ENCODE measurements around the gene SP100.
"Not testable (repeated sequence)": the region's sequence is repeated elsewhere in the genome, so short reads cannot be mapped to it uniquely, and the experiment has no call there.

SP100 gene

GRCh38 chr2:230457073-230457768, 41.2 kb downstream of the SP100 start:
- H4K20me1 ChIP-seq = no peaks in the 10 kb centered on the region; a peak in 1 of 22 replicates
- peak overlapping the region in 10 of 11 experiments; percentile 1 to 81 (median 71); a peak in 17 of 22 replicates for H3K9ac ChIP-seq
- H3K9me3 ChIP-seq (replicated peaks in 1 of 11) = peaks cover 24 to 63% (median 42%) of the 10 kb centered on the region in 11 experiments
- peak; percentile 20 to 93 (median 86); a peak in 16 of 22 replicates for TF ChIP-seq Cebpa-rat (IDR thresholded peaks at IDR 0.05)
- peak overlapping the region; percentile 31 to 96 (median 84); a peak in 21 of 22 replicates for H3K4me2 ChIP-seq
- H3K27me3 ChIP-seq = no peaks in the 10 kb centered on the region
- H3K4me3 ChIP-seq = peak overlapping the region in 7 of 10 experiments; percentile 4 to 52 (median 45); a peak in 8 of 20 replicates
- peaks cover 8 to 48% (median 42%) of the 10 kb centered on the region in 10 experiments for H3K4me1 ChIP-seq
- H3K36me3 ChIP-seq = peaks cover 72 to 94% (median 84%) of the 10 kb centered on the region in 11 experiments
- peak overlapping the region; percentile 50 to 98 (median 90); a peak in 21 of 22 replicates for H3K27ac ChIP-seq

GRCh38 chr2:230457793-230458192, 41.8 kb downstream of the SP100 start:
- H3K4me2 ChIP-seq = peak overlapping the region; percentile 31 to 96 (median 84); a peak in 21 of 22 replicates
- peaks cover 70 to 93% (median 84%) of the 10 kb centered on the region in 11 experiments for H3K36me3 ChIP-seq
- no peaks in the 10 kb centered on the region; a peak in 1 of 22 replicates for H4K20me1 ChIP-seq
- peak overlapping the region in 7 of 10 experiments; percentile 4 to 52 (median 45); a peak in 8 of 20 replicates for H3K4me3 ChIP-seq
- no peaks in the 10 kb centered on the region for H3K27me3 ChIP-seq
- H3K4me1 ChIP-seq = peaks cover 8 to 48% (median 42%) of the 10 kb centered on the region in 10 experiments
- H3K9me3 ChIP-seq (replicated peaks in 1 of 11) = peaks cover 22 to 57% (median 37%) of the 10 kb centered on the region in 11 experiments
- peak overlapping the region; percentile 35 to 98 (median 90); a peak in 20 of 22 replicates for H3K27ac ChIP-seq
- no peak for TF ChIP-seq Cebpa-rat (IDR thresholded peaks at IDR 0.05)
- H3K9ac ChIP-seq = peak overlapping the region in 8 of 11 experiments; percentile 54 to 81 (median 73); a peak in 17 of 22 replicates

GRCh38 chr2:230459216-230459615, 43.2 kb downstream of the SP100 start:
- Histone ChIP-seq H3K9me3 (replicated peaks in 1 of 11) (peaks cover 17 to 43% (median 24%) of the 10 kb centered on the region in 11 experiments), H3K4me3 (no peak overlapping the region), H3K4me2 (peak overlapping the region in 8 of 11 experiments; percentile 29 to 96 (median 88); a peak in 14 of 22 replicates), H3K36me3 (peaks cover 65 to 93% (median 85%) of the 10 kb centered on the region in 11 experiments), H4K20me1 (no peaks in the 10 kb centered on the region; a peak in 1 of 22 replicates), H3K9ac (peak overlapping the region in 2 of 11 experiments; percentile 38 to 80; a peak in 3 of 22 replicates), H3K27ac (peak overlapping the region in 8 of 11 experiments; percentile 74 to 98 (median 91); a peak in 16 of 22 replicates), H3K4me1 (peaks cover 8 to 48% (median 40%) of the 10 kb centered on the region in 10 experiments), H3K27me3 (no peaks in the 10 kb centered on the region)
- TF ChIP-seq Cebpa-rat (IDR thresholded peaks at IDR 0.05) = no peak

DNA sequence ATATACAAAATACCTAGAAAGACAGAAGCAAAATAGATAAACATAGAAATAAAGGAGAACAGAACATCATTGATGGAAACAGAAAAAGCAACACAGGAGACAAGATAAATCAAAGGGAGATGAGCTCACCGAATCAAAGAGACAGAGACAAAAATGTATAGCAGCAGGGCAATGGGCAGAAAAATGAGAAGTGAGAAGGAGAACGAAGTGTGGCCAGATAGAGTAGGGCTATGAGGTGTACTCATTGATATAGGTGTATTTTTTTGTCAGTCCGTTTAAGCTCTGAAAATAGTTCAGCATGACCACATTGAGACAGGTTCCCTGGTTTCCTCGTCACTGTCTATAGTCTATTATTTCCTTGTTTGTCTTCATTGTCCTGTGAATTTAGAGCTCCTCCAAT, 55.1 kb downstream of the SP100 start:
- no peak overlapping the region for H3K27ac ChIP-seq
- H3K4me2 ChIP-seq = no peak overlapping the region
- peaks cover 79 to 98% (median 90%) of the 10 kb centered on the region in 11 experiments for H3K36me3 ChIP-seq
- no peak overlapping the region for H3K9ac ChIP-seq
- peaks cover 17 to 25% (median 19%) of the 10 kb centered on the region in 11 experiments for H3K9me3 ChIP-seq (replicated peaks in 1 of 11)
- no peak overlapping the region for H3K4me3 ChIP-seq
- H3K4me1 ChIP-seq = peaks cover 0 to 29% (median 10%) of the 10 kb centered on the region in 10 experiments; a peak in 13 of 20 replicates
- no peak for TF ChIP-seq Cebpa-rat (IDR thresholded peaks at IDR 0.05)
- no peaks in the 10 kb centered on the region for H4K20me1 ChIP-seq
- H3K27me3 ChIP-seq = no peaks in the 10 kb centered on the region

GRCh38 chr2:230472621-230473018, 56.6 kb downstream of the SP100 start:
- Histone ChIP-seq H3K36me3 (peaks cover 69 to 98% (median 87%) of the 10 kb centered on the region in 11 experiments), H3K4me2 (peak overlapping the region in 4 of 11 experiments; percentile 27 to 64 (median 58); a peak in 7 of 22 replicates), H4K20me1 (no peaks in the 10 kb centered on the region)

DNA sequence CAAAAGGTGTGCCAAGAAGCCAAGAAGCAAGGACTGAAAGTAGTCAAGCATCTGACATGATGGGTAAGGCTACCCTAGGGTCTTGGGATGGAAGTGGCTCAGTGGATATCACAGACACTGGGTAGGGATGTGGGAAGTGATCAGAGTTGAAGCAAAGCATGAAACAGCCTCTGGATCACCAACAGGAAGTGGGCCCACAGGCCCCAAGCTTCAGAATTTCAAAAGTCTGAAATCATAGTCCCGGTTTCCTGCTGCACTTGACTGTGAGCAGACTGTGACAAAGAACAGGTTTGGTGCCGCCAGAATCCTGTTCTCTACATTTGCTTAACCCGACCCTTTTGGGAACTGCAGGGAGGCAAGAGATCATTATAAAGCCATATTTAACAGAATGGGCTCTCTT, 57.4 kb downstream of the SP100 start:
- H3K9me3 ChIP-seq (replicated peaks in 1 of 11) = peaks cover 17 to 22% (median 20%) of the 10 kb centered on the region in 11 experiments
- H3K4me1 ChIP-seq = peaks cover 0 to 29% (median 10%) of the 10 kb centered on the region in 10 experiments; a peak in 13 of 20 replicates
- H3K4me3 ChIP-seq = no peak overlapping the region
- no peaks in the 10 kb centered on the region for H4K20me1 ChIP-seq
- peaks cover 63 to 98% (median 86%) of the 10 kb centered on the region in 11 experiments for H3K36me3 ChIP-seq
- H3K9ac ChIP-seq = no peak overlapping the region
- peak overlapping the region in 5 of 11 experiments; percentile 10 to 59 (median 39); a peak in 8 of 22 replicates for H3K27ac ChIP-seq
- peak overlapping the region in 8 of 11 experiments; percentile 13 to 64 (median 36); a peak in 11 of 22 replicates for H3K4me2 ChIP-seq
- no peak for TF ChIP-seq Cebpa-rat (IDR thresholded peaks at IDR 0.05)
- H3K27me3 ChIP-seq = no peaks in the 10 kb centered on the region

More at GRCh38 chr2:230472621-230473018, 56.6 kb downstream of the SP100 start:
- H3K9ac ChIP-seq = no peak overlapping the region
- H3K4me1 ChIP-seq = peaks cover 0 to 29% (median 10%) of the 10 kb centered on the region in 10 experiments; a peak in 13 of 20 replicates
- no peaks in the 10 kb centered on the region for H3K27me3 ChIP-seq
- H3K9me3 ChIP-seq (replicated peaks in 1 of 11) = peaks cover 17 to 22% (median 20%) of the 10 kb centered on the region in 11 experiments
- TF ChIP-seq Cebpa-rat (IDR thresholded peaks at IDR 0.05) = no peak
- no peak overlapping the region for H3K4me3 ChIP-seq
- H3K27ac ChIP-seq = peak overlapping the region in 3 of 11 experiments; percentile 39 to 59 (median 43); a peak in 6 of 22 replicates

DNA sequence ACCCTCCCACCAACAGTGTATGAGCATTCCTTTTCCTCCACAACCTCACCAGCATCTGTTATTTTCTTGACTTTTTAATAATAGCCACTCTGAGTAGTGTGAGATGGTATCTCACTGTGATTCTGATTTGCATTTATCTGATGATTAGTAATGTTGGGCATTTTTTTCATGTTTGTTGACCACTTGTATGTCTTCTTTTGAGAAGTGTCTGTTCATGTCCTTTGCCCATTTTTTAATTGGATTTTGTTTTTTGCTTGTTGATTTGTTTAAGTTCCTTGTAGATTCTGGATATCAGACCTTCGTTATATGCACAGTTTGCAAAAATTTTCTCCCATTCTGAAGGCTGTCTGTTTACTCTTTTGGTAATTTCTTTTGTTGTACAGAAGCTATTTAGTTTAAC, 59.1 kb downstream of the SP100 start:
- no peak for TF ChIP-seq Cebpa-rat (IDR thresholded peaks at IDR 0.05)
- H4K20me1 ChIP-seq = no peaks in the 10 kb centered on the region
- no peak overlapping the region for H3K27ac ChIP-seq
- H3K9me3 ChIP-seq (replicated peaks in 1 of 11) = peaks cover 17 to 22% (median 20%) of the 10 kb centered on the region in 11 experiments
- no peak overlapping the region for H3K9ac ChIP-seq
- H3K27me3 ChIP-seq = no peaks in the 10 kb centered on the region
- H3K4me1 ChIP-seq = peaks cover 0 to 29% (median 10%) of the 10 kb centered on the region in 10 experiments; a peak in 13 of 20 replicates
- no peak overlapping the region for H3K4me3 ChIP-seq
- no peak overlapping the region for H3K4me2 ChIP-seq
- peaks cover 58 to 98% (median 85%) of the 10 kb centered on the region in 11 experiments for H3K36me3 ChIP-seq

DNA sequence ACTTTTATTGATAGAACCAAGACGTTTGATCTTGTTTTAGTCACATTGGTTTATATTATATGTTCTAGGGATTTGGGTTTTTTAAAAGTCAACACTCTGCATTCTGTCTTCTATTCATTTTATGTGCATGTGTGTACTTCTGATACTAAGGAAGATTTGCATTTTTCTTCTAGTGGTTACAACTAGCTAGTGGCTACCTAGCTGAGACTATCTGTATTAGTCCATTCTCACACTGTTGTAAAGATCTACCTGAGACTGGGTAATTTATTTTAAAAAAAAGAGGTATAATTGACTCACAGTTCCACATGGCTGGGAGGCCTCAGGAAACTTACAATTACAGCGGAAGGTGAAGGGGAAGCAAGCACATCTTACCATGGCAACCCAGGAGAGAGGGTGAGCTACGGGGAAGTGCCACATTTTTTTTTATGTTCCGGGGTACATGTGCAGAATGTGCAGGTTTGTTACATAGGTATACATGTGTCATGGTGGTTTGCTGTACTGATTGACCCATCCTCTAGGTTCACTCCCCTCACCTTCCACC, 69.9 kb downstream of the SP100 start:
- Histone ChIP-seq H3K9me3 (replicated peaks in 1 of 11) (peaks cover 20 to 51% (median 30%) of the 10 kb centered on the region in 11 experiments; a peak in 21 of 22 replicates), H3K27me3 (no peaks in the 10 kb centered on the region), H4K20me1 (no peaks in the 10 kb centered on the region), H3K4me1 (peaks cover 0 to 5% (median 0%) of the 10 kb centered on the region in 10 experiments; a peak in 5 of 20 replicates), H3K36me3 (peaks cover 21 to 100% (median 67%) of the 10 kb centered on the region in 11 experiments), H3K9ac (no peak overlapping the region), H3K27ac (no peak overlapping the region), H3K4me2 (no peak overlapping the region), H3K4me3 (no peak overlapping the region)
- TF ChIP-seq Cebpa-rat (IDR thresholded peaks at IDR 0.05) = no peak

DNA sequence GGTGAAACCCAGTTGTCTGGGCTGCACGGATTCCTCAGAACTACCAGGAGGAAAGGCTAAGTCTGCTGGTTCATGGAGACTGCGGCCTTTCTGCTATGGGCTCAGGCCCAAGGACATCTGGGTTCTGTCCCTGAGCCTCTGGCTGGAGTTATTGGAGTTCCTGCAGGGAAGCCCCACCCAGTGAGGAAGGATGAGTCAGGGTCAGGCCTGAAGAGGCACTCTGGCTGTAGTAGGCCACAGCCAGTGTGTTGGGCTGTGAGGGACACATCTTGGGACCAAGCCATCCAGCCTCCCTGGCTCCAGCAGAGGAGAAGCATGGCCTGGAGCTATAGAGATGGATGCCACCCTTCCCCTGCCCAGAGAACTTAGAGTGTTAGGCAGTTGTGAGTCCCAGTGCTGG, 75.2 kb downstream of the SP100 start:
- not testable (repeated sequence) for H3K4me3 ChIP-seq, H3K9ac ChIP-seq, H4K20me1 ChIP-seq, H3K27me3 ChIP-seq, H3K27ac ChIP-seq
- peaks cover 26 to 52% (median 33%) of the 10 kb centered on the region in 11 experiments for H3K9me3 ChIP-seq (replicated peaks in 1 of 11)
- H3K4me2 ChIP-seq = peak overlapping the region in 3 of 11 experiments; percentile 12 to 32 (median 30); a peak in 6 of 22 replicates
- H3K4me1 ChIP-seq = peaks cover under 1 to 21% (median 3%) of the 10 kb centered on the region in 10 experiments; a peak in 17 of 20 replicates
- peaks cover 49 to 97% (median 78%) of the 10 kb centered on the region in 11 experiments for H3K36me3 ChIP-seq
